Measurements from ENCODE around the gene NCF4. TPM values are rescaled to one million over a fixed set of nuclear protein-coding genes. Genes with fewer than 3 reads are reported as not detected.
A peak's percentile ranks its signal among the peaks of the same experiment; 100 is the strongest.

The NCF4 gene
- 10 to 100 TPM in 2 of 10 donors, 1 to 10 TPM in 8; 1.1 to 18.9 (median 2.7) TPM for total RNA-seq
- 10 to 100 TPM in 1 of 2 donors, 1 to 10 TPM in 1; 4.6 to 10.5 TPM for polyA plus RNA-seq
- long read RNA-seq, donor 1, partial matches to known transcripts, result 5 of 10 reads
- long read RNA-seq, donor 1, other reads (novel, unspliced or antisense), result 1 of 10 reads
- long read RNA-seq, donor 2, partial matches to known transcripts, result 5 of 7 reads
- long read RNA-seq, donor 2, other reads (novel, unspliced or antisense), result 0 of 7 reads
- long read RNA-seq, donor 3, partial matches to known transcripts, result 0 of 2 reads
- long read RNA-seq, donor 3, other reads (novel, unspliced or antisense), result 0 of 2 reads

GRCh38 chr22:36860821-36861659, at the start of gene NCF4:
Gene NCF4, plus strand, starts transcription at chr22:36861006. Its CDS starts 166 bp downstream, at chr22:36861172.
- H3K36me3 ChIP-seq, result peaks cover 0 to 14% (median 0%) of the 10 kb centered on the region in 9 donors
- intact Hi-C loops (cut with DNase I), result no loop called here
- DNase-seq (peak; percentile 42 to 57), ATAC-seq (peak; percentile 45 to 68 (median 54))
- no peak for TF ChIP-seq CTCF (IDR thresholded peaks at IDR 0.05)
- H3K4me1 ChIP-seq, result peaks cover 0 to 77% (median 6%) of the 10 kb centered on the region in 9 donors
- no peaks in the 10 kb centered on the region for H3K9me3 ChIP-seq
- WGBS, 2 donors, result 68 to 81% methylated on average over 17 of the region's 17 CpGs
- H3K27ac ChIP-seq, result peak within 1 kb of the TSS in 8 of 10 donors; percentile 30 to 95 (median 56)
- H3K27me3 ChIP-seq, result peaks cover 0 to 15% (median 7%) of the 10 kb centered on the region in 7 donors
- peak within 1 kb of the TSS in 6 of 10 donors; percentile 11 to 55 (median 24) for H3K4me3 ChIP-seq

GRCh38 chr22:36811094-36811800, 49.6 kb upstream of the NCF4 start:
- Histone ChIP-seq H3K27me3 (peaks cover 3 to 80% (median 44%) of the 10 kb centered on the region in 7 donors), H3K9me3 (no peaks in the 10 kb centered on the region), H3K4me3 (no peak overlapping the region), H3K4me1 (peaks cover 0 to 12% (median 1%) of the 10 kb centered on the region in 9 donors), H3K27ac (no peak overlapping the region), H3K36me3 (no peaks in the 10 kb centered on the region)
- no peak for ATAC-seq
- DNase-seq, result no peak
- WGBS, 2 donors, result 84 to 86% methylated on average over 3 of the region's 3 CpGs
- intact Hi-C loops (cut with DNase I), result no loop called here
- TF ChIP-seq CTCF (IDR thresholded peaks at IDR 0.05), result no peak

- ATAC-seq (no peak), DNase-seq (no peak)
- H3K36me3 ChIP-seq, result no peaks in the 10 kb centered on the region
- H3K4me1 ChIP-seq, result peaks cover 4 to 15% (median 12%) of the 10 kb centered on the region in 9 donors
- 57 to 58% methylated on average over 10 of the region's 10 CpGs for WGBS, 2 donors
- H3K4me3 ChIP-seq, result no peak overlapping the region
- intact Hi-C loops (cut with DNase I), result no loop called here
- no peaks in the 10 kb centered on the region for H3K9me3 ChIP-seq
- H3K27ac ChIP-seq, result no peak overlapping the region
- no peak for TF ChIP-seq CTCF (IDR thresholded peaks at IDR 0.05)
- H3K27me3 ChIP-seq, result peaks cover 34 to 95% (median 74%) of the 10 kb centered on the region in 7 donors
Observed at GRCh38 chr22:36814801-36815200, 46.0 kb upstream of the NCF4 start.

Data from heart right ventricle (tissue), 16 donors.